Mucosa of rectum (tissue), 2 donors: ENCODE measurements around the gene AKR1C8.
A peak's percentile ranks its signal among the peaks of the same experiment; 100 is the strongest.
"Not testable (repeated sequence)": the region's sequence is repeated elsewhere in the genome, so short reads cannot be mapped to it uniquely, and the experiment has no call there.

Source experiments
- H3K27ac ChIP-seq, 2 donors: one replicate each; pipeline ENCODE4 v1.7.0; 2013; ENCODE audit warnings: inconsistent platforms in 2 of 2, low read depth in 2 of 2, low read length in 2 of 2
- H3K27me3 ChIP-seq, 2 donors: one replicate each; pipeline ENCODE4 v1.7.0; 2013; ENCODE audit warnings: low read length in 2 of 2; ENCODE audit not compliant: control insufficient read depth in 2 of 2, insufficient read depth in 2 of 2
- H3K36me3 ChIP-seq, 2 donors: one replicate each; pipeline ENCODE4 v1.7.0; 2013; ENCODE audit warnings: low read length in 2 of 2; ENCODE audit not compliant: control insufficient read depth in 2 of 2, insufficient read depth in 2 of 2
- H3K4me1 ChIP-seq, 2 donors: one replicate each; pipeline ENCODE4 v1.7.0; 2013; ENCODE audit warnings: low read length in 2 of 2, mild to moderate bottlenecking in 1 of 2; ENCODE audit not compliant: control insufficient read depth in 2 of 2, insufficient read depth in 2 of 2
- H3K4me3 ChIP-seq, 2 donors: one replicate each; pipeline ENCODE4 v1.7.0; 2013; ENCODE audit warnings: low read length in 2 of 2
- H3K9ac ChIP-seq, 2 donors: one replicate each; pipeline ENCODE4 v1.7.0; 2013; ENCODE audit warnings: low read length in 2 of 2, low read depth in 1 of 2, mild to moderate bottlenecking in 1 of 2
- H3K9me3 ChIP-seq, 2 donors: one replicate each; pipeline ENCODE4 v1.7.0; 2013; ENCODE audit warnings: low read length in 2 of 2; ENCODE audit not compliant: control insufficient read depth in 2 of 2
- donor health status: healthy.
- donor health status: Normal muscosa, but diverticular disease.

The AKR1C8 gene

DNA sequence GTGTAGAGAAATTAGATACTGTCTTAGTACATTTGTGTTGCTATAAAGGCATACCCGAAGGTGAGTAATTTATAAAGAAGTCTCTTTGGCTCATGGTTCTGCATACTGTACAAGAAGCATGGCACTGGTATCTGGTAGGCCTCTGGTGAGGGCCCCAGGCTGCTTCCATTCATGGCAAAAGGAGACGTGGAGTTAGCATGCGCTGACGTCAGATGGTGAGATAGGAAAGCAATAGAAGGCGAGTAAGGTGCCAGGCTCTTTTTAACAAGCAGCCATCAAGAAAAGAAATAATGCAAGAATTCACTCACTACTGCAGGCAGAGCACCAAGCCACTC, 38.1 kb downstream of the AKR1C8 start:
- Histone ChIP-seq H3K9me3 (no peaks in the 10 kb centered on the region), H3K27ac (peak overlapping the region; percentile 30 to 48), H3K4me3 (no peak overlapping the region), H3K9ac (no peak overlapping the region), H3K27me3 (no peaks in the 10 kb centered on the region), H3K36me3 (no peaks in the 10 kb centered on the region), H3K4me1 (peaks cover 19 to 22% of the 10 kb centered on the region in 2 donors)

DNA sequence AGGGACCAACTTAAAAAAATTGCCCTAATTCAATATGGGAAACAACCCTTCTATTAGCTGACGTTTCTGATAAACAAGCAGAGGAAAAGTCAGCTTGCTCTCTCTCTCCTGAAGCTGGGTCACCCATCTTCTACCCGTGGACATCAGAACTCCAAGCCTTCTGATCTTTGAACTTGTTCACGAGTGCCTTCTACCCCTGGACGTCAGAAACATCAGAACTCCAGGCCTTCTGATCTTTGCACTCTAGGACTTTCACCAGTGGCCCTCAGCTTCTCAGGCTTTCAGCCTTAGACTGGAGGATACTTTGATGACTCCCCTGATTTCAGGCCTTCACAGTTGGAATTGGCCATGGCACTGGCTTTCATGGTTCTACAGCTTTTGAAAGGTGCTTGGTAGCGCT, 41.8 kb downstream of the AKR1C8 start:
- Histone ChIP-seq H3K9ac (no peak overlapping the region), H3K9me3 (no peaks in the 10 kb centered on the region), H3K4me1 (peaks cover 13 to 18% of the 10 kb centered on the region in 2 donors), H3K4me3 (no peak overlapping the region), H3K27me3 (no peaks in the 10 kb centered on the region), H3K27ac (no peak overlapping the region), H3K36me3 (no peaks in the 10 kb centered on the region)

DNA sequence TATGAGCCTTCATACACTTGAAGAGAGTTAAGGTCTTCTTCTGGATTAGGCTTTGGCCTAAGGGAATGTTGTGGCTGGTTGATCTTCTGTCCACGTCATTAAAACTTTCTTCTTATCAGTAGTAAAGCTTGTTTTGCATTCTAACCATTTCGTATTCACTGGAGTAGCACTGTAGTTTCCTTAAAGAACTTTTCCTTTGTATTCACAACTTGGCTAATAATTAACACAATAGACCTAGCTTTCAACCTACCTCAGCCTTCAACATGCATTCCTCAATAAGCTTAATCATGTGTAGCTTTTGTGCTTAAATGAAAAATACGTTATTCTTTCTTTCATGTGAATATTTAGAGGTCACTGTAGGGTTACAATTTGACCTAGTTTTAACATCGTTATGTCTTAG, 42.8 kb downstream of the AKR1C8 start:
- Histone ChIP-seq H3K36me3 (no peaks in the 10 kb centered on the region), H3K9me3 (no peaks in the 10 kb centered on the region), H3K27me3 (no peaks in the 10 kb centered on the region), H3K27ac (peak overlapping the region in 1 of 2 donors; percentile 63), H3K4me1 (peaks cover 5 to 10% of the 10 kb centered on the region in 2 donors), H3K4me3 (no peak overlapping the region), H3K9ac (no peak overlapping the region)

DNA sequence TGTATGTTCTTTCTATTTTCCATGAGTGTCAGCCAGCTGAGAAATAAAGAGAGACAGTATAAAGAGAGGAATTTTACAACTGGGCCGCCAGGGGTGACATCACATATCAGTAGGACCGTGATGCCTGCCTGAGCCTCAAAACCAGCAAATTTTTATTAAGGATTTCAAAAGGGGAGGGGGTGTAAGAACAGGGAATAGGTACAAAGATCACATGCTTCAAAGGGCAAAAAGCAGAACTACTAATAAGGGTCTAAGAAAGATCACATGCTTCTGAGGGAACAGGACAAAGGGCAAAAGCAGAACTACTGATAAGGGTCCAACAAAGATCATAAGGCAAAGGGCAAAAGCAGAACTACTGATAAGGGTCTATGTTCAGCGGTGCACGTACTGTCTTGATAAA, 47.3 kb downstream of the AKR1C8 start:
- not testable (repeated sequence) for H3K27me3 ChIP-seq, H3K36me3 ChIP-seq, H3K9me3 ChIP-seq, H3K4me3 ChIP-seq, H3K9ac ChIP-seq, H3K27ac ChIP-seq, H3K4me1 ChIP-seq

DNA sequence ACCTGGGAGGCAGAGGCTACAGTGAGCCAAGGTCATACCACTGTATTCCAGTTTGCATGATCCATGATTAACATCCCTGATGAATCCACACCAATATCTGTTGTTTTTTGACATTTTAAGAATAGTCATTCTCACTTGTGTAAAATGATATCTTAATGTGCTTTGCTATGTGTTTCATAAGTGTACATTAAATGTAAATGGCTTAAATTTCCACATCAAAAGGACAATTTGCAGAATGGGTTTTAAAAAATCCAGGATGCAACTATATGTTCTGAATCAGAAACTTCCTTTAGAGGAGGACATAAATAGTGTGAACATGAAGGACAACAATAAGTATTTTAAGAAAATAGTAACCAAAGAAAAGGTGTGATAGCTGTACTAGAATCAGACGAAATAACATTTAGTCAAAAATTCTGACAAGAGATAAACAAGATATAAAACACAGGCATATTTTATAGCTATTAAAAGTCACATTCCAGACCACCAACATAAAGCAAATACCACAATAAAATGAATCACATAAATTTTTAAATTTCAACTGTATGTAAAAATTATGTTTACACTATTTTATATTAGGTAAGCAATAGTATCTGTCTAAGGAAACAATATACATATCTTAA, 48.4 kb downstream of the AKR1C8 start:
- Histone ChIP-seq H3K27me3 (no peaks in the 10 kb centered on the region), H3K9me3 (peaks cover 0 to 6% of the 10 kb centered on the region in 2 donors), H3K4me1 (no peaks in the 10 kb centered on the region), H3K9ac (no peak overlapping the region), H3K4me3 (no peak overlapping the region), H3K27ac (no peak overlapping the region), H3K36me3 (no peaks in the 10 kb centered on the region)

DNA sequence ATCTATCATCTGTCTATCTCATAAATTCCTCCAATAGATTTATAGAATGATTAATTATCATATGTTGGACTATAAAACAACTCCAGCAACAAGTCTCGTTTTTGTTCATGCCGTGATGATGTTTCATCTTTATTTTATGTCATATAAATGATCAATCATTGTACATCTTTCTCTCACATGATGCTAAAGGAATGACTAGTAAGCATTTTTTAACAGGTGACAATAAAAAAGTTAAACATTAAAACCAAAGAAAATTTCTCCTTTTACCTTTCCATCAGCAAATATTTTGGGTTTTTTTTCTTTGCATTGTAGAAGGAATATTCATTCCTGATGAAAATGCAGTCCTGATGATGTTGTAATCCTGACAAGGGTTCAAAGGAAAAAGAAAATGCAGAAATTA, 49.4 kb downstream of the AKR1C8 start:
- H3K9ac ChIP-seq = no peak overlapping the region
- peaks cover 0 to 6% of the 10 kb centered on the region in 2 donors for H3K9me3 ChIP-seq
- no peaks in the 10 kb centered on the region for H3K4me1 ChIP-seq
- no peaks in the 10 kb centered on the region for H3K36me3 ChIP-seq
- no peak overlapping the region for H3K27ac ChIP-seq
- no peak overlapping the region for H3K4me3 ChIP-seq
- H3K27me3 ChIP-seq = no peaks in the 10 kb centered on the region

DNA sequence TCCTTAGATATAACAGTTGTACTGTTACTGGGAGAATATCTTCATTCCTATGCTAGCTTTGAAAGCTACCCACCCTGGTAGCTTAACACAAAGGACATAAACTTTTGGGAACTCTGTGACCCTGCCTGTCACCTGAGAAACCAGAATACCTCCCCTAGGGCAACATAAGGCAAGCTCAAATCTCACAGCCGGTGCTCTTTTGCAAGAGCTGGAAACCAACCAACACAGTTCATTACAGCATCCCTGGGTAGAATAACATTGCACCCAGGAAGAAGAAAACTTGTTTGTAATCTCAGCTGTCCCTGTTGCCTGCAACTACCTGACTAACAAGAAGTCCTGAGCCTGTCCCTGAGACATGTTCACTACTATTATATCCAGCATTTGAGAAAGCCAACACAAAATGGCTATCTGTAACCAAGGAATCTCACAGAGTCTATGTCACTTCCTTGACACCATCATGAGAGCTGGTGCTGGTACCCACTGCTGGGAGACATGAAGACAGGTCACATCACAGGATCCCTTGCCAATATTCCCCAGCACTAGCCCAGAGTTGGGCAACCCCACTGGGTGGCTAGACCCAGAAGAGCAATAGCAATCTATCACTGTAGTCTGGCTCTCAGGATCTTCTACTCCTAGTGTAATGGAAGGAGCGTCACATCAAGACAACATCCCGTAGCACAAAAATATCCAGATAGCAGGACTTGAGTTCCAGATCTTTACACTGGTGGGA, 59.5 kb downstream of the AKR1C8 start:
- Histone ChIP-seq H3K4me3 (no peak overlapping the region), H3K4me1 (no peaks in the 10 kb centered on the region), H3K27ac (no peak overlapping the region), H3K36me3 (no peaks in the 10 kb centered on the region), H3K27me3 (no peaks in the 10 kb centered on the region), H3K9me3 (no peaks in the 10 kb centered on the region), H3K9ac (no peak overlapping the region)

DNA sequence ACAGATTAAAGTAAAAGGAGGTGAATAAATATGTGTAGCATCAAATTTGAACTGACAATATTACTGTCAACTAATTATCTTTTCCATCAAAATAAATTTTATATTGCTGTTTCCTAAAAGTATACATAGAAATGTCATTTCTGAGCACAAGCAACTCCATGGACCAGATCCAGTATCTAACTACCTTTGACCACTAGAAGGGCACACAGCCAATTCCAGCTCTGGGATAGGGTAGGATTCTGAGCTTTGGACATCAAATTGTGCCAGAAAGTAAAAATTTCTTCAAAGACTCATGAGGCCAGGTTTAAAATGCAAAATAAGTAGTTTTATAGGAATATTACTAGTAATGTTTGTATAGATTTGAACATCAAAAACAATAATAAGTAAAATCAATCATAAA, 61.1 kb downstream of the AKR1C8 start:
- H3K27ac ChIP-seq = no peak overlapping the region
- no peaks in the 10 kb centered on the region for H3K27me3 ChIP-seq
- no peaks in the 10 kb centered on the region for H3K4me1 ChIP-seq
- no peak overlapping the region for H3K9ac ChIP-seq
- H3K4me3 ChIP-seq = no peak overlapping the region
- no peaks in the 10 kb centered on the region for H3K9me3 ChIP-seq
- H3K36me3 ChIP-seq = no peaks in the 10 kb centered on the region

DNA sequence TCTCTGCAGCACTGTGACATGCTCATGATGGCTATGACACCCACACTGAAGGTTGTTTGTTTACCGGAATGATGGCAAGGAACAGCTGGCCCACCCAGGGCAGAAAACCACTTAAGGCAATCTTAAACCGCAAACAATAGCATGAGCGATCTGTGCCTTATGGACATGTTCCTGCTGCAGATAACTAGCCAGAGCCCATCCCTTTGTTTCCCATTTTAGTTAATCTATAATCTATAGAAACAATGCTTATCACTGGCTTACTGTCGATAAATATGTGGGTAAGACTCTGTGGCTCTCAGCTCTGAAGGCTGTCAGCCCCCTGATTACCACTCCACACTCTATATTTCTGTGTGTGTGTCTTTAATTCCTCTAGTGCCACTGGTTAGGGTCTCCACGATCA, 65.0 kb downstream of the AKR1C8 start:
- not testable (repeated sequence) for H3K27me3 ChIP-seq, H3K9ac ChIP-seq, H3K4me1 ChIP-seq, H3K27ac ChIP-seq, H3K9me3 ChIP-seq, H3K4me3 ChIP-seq, H3K36me3 ChIP-seq

DNA sequence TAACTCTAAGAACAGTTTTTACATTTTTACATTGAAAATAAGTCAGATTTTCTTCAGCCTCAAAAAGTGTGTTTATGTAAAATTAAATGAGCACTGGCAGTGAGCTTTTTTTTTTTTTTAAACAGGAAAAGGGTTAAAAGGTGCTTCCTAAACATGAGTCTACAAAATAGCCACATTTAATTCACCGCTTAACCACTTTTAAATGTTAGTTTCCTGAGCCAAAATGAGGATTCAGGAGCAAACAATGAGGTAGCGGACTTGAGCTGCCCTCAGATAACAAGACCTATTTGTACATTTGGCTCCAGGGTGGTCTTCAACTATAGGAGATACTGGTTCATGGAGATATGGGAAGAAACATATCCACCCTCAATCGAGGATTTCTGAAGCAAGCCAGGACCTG, 67.9 kb downstream of the AKR1C8 start:
- Histone ChIP-seq H3K36me3 (no peaks in the 10 kb centered on the region), H3K9me3 (no peaks in the 10 kb centered on the region), H3K9ac (no peak overlapping the region), H3K27me3 (no peaks in the 10 kb centered on the region), H3K4me3 (no peak overlapping the region), H3K4me1 (no peaks in the 10 kb centered on the region), H3K27ac (no peak overlapping the region)
